Right lung (tissue), 5 donors: ENCODE results near the gene IL3. TPM values are rescaled to one million over a fixed set of nuclear protein-coding genes. Genes with fewer than 3 reads are reported as not detected.
A peak's percentile ranks its signal among the peaks of the same experiment; 100 is the strongest.

Experiments used
- DNase-seq, 2 donors: peaks; one replicate each; pipeline ENCODE4 v3.0.0-alpha.2; 2013
- polyA plus RNA-seq, 5 donors: library from polyadenylated mRNA; unstranded; fragments of 120-200 nt; gene quantifications; one replicate each; pipeline versions ENCODE4 v1.2.1 to v1.2.3, GENCODE V29; 2013; ENCODE audit warnings: inconsistent platforms in 1 of 5, low replicate concordance in 1 of 5; ENCODE audit not compliant: insufficient read length in 5 of 5, insufficient read depth in 1 of 5

Gene IL3
- polyA plus RNA-seq, 5 donors: not detected

DNA sequence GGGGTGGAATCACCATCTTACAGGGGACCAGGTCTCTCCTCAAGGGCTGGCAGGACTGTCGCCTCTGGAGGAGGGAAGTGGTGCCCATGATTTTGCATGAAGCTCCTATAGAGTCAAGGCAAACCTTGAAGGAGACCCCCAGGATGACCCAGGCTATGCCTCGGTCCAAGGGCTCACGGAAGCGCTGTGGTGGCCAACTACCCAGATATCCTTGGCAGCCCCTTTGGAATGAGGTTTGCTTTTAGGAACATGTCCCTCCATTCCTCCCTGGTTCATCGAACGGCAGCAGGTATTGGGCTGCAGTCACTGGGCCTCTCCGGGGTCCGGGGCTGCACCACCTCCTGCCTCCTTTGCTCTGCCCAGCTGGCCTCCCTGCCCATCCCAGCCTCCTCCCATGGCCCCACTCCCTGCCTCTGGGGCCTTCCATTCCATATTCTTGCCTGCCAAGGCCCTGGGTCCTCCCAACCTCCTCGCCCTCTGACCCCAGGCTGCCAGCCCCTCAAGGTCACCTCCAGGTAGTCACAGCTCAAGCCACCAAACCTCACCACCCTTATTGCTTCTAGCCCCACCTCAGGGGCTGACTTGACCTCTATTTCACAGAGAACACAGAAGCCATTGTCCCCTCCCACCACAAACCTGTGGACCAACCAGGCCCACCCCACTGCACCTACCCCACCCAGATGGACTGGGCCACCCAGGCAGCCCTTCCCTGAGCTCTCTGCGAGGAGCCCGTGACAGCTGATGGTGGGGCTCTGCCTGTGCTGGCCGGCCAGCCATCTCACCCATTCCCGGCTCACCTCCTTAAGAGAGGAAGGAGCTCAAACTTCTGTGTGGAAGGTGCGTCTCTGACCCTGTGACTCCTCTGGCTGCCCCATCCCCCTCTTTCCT lies 3.6 kb upstream of the IL3 start:
- DNase-seq: no peak

DNA sequence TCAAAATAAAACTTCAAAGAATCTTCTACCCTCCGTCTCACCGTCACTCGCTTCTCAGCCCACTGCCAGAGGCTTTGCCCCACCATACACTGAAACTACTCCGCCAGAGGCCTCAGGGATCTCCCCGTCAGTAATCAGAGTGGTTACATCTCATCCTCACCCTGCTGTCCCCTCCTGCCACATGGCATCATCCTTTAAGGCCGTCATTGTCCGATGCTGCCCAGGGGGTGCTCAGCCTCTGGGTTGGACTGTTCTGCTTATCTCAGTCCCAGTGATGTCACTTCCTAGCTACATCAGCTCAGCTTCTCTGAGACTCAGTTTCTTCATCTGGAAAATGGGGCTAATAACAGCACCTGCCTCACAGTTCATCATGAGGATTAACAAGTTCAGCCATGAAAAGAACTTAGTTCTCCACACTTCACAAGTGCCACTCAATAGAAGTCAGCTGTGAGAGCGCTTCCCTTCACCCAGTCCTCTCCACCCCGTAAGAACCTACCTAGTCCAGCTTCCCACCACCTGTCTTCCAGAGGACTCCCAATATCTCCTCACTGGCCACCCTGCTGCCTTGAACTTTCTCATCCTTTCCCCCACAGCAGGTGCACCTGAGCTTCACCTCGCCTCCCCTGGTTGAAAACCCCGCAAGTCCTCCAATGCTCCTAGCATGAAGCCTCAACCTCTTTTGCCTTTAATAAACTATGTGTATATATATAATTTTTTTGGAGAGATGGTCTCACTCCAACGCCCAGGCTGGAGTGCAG lies 2.8 kb upstream of the IL3 start:
- no peak for DNase-seq

DNA sequence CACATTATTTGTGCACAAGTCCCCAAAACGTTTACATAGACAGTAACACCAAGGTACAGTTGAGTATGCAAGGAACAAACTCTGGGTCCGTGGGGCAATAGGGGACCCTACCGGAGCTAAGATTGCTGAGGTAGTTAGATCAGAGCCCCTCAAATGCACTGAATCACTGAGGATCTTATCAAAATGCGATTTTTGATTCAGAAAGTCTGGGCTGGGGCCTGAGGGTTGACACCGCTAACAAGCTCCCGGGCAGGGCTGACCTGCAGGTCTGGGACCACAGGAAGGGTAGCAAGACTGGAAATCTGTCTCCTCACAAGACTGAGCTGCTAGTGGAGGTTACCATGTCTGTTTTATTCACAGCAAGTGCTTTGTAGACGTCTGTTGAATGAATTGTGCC lies 1.8 kb upstream of the IL3 start:
- DNase-seq: no peak

DNA sequence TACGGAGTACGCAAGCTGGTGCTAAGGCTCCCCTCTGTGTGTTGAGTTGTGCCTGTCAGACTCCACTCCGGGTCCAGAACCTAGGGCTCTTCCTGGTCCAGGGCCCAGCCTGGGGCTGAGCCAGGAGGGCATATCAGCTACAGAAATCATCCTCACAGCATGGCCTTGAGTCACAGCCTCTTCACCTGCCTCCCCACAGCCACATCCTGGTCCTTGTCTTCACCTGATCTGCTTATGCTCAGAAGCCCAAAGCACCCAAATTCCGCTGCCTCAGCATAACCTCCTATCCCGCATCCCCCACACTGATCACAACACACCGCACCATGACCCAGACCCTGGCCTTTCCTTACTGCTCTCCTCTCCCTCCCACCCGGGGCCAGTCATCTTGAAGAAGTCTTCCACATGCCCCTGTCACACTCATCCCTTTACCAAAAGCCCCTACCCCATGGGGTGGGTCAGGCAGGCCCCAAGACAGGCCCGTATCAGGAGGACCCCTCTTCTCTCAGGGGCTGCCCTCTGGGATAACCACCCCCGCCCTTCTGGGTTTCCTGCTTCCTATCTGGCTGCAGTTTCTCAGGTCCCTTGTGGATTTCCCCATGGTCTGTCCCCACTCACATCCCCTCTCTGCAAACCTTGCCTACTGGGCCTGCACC lies 1.3 kb upstream of the IL3 start:
- DNase-seq: no peak

DNA sequence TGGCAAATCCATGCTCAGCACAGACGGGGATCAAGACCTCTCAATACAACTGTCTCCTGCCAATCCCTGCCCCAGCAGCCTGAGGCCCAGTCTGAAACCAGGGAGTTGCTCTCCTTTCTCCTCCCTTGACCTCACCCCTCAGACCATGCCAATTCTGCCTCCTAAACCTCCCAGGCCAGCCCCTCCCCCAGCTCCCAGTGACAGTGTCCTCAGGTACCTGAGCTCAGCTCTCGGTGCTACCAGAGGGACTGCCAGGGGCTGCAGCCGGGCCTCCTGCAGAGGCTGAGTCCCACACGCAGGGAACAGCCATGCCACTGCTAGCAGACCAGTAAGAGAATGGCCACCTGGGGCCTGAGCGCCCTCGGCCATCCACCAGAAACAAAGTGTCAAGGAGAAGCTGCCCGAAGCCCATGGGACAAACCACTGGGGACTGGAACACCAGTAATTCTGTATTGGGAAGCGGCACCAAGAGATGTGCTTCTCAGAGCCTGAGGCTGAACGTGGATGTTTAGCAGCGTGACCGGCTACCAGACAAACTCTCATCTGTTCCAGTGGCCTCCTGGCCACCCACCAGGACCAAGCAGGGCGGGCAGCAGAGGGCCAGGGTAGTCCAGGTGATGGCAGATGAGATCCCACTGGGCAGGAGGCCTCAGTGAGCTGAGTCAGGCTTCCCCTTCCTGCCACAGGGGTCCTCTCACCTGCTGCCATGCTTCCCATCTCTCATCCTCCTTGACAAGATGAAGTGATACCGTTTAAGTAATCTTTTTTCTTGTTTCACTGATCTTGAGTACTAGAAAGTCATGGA lies 557 bp upstream of the IL3 start:
- DNase-seq: no peak

DNA sequence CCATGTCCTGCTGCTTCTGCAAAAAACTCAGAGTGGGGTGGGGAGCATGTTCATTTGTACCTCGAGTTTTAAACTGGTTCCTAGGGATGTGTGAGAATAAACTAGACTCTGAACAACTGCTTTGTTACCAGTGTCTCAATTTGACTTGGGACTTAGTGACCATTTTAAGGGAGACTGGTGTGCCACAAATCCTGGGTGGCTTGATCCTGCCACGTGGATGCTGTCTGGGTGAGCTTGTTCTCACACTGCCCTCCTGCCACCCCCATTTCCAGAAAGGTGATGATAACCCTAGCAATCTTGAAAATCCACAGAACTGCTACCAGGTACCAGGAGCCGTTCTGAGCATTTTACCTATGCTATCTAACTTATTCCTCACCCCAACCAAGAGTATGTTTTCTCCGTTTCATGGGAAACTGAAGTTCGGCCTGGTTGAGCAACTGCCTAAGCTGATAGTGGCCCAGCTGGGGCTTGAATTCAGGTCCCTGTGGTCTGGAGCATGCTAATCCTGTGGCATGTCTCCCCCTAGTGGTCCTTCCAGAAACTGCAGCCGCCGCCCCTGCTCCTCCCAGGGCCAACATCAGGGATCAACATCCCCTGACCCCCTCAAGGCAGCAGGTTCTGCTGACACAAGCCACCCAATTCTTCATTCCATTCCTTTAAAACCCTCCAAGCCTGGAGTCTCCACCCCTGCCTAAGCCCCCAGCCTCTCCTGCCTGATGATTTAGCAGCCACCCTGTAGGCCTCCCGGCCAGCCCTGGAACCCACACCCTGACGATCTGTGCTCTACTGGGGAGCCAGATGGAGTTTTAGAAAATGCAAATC lies 2.8 kb downstream of the IL3 start:
- peak in 1 of 2 donors; percentile 27 for DNase-seq

DNA sequence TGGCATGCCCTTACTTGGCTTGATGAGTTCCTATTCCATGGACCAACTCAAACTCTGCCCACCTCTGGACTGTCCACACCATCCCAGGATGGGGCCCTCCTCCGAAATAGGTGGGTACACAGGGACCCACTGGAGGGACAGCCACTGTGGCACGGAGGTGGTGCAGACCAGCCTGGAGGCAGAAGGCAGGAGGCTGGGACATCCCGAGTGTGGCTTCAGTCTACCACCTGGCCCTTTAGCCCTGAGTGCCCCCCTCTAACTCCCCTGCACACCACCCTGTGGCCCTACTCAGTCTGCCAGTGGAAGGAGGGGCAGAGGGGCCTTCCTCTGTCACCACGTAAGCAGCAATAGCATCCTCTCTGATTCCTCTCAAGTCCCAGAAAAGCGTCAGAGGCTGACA lies 3.7 kb downstream of the IL3 start:
- DNase-seq: no peak

DNA sequence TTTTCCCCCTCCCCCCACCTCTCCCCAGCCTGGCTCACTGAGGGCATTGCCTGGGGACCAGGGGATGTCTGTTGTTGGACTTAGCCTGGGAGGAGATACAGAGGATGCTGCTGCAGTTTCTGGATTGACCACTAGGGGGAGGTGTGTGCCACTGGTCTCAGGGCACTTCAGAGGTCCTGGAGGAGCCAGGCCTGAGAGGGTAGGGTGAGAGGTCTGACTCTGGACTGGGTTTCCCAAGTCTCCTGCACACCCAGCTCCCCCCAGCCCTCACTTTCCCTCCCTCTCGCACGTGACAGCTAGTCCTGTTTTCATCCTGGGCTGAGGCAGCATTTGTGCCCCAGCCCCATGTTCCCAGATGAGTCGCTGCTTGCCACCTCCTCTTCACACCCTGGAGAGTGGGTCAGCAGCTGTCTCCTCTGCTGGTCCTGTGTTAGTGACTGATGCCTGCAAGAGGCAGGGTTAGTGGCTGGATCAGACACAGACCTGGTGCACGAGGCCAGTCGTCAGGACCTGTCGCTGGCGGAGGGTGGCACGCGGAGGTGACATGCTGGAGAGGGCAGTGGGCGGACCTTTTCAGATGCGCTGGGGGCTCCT lies 4.4 kb downstream of the IL3 start:
- DNase-seq: peak in 1 of 2 donors; percentile 48

DNA sequence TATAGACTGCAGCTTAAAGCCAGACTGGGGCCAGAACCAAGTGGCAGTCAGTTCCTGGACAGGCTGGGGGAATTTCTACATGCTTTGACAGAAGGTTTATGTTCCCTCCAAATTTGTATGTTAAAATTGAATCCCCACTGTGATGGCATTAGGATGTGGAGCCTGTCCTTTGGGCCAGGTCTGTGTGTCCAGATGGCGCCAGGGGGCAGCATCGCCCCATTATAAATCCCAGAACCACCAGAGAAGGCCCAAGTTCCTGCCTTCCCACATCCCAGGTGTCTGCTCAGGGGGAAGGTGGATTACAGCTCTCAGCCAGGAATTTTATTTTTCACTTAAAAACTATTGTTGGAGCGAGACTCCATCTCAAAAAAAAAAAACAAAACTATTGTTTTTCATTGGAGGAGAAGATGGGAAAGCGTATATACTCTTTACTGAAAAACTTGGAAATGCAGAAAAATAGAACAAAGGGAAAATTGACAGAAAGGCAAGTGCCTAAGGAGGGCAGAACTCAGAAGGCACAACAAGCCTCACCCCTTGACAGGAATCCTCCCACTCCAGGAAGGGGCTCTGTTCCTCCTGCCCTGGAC lies 5.0 kb downstream of the IL3 start:
- DNase-seq: peak in 1 of 2 donors; percentile 52

DNA sequence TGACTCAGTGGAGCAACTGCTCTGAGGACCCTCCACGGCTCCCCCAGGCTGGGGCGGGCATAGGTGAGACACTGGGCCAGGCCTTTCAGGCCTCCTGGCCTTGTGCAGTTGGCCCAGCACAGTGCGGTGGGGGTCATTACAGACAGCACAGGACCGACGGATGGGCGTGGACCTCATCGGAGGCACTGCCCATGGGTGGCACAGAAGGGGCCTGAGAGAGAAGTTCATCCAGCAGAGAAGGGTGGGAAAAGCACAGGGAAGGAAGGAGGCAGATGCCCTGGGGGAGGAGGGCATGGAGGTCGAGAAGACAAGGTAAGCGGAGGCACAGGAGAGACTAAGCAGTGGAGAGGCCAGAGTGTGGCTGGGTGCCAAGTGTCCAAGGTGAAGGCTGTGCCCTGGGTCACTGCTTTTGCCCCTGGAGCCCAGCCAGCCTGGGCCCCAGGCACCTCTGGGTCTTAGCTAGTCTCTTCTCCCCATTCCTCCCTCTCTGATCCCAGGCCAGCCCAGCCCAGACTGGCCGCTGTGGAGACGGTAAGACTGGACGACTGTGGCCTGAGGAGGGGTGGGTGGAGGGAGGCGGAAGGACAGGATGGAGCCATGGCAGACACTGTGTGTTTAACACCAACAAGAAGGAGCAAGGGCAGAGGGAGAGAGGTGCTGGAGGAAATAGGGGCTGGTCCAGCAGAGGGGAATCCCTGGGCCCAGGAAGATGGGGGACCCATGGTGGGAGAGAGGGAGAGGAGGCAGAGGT lies 5.7 kb downstream of the IL3 start:
- no peak for DNase-seq

DNA sequence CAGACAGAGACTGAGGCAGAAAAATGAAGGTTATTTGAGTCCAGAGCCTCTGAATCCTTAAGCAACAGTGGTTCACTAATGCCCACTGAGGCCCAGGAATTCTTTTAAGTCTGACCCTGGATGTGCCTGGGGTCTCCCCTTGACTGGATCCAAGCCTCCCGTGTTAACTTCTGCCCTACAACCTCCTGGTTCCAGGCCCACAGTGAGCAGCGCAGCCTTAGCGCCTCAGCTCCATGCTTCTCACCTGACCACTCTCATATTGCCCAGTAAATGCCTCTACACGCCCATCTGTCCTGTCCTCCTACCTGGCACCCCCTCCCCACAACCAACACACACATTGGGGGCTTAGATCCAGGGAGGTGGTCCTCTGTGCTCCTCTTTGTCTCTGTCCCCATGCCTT lies 6.4 kb downstream of the IL3 start:
- DNase-seq: no peak

DNA sequence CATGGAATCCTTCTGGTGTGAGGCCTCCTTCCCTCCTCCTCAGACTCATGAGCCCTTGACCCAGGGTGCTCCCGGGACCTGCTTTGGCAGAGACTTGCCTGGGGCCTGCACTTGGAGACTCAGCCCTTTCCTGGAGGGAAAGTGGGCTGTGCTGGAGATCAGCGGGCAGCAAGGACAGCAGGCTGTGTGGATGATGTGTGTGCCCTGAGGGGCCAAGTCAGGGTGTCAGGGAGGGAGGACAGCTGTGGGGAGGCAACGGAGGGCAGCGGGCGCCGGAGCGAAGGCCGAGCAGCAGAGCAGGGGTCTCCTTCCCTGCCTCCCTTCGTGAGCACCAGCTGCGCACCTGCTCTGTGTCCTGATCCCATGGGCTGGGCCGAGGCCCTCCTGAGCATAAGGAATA lies 7.0 kb downstream of the IL3 start:
- no peak for DNase-seq

DNA sequence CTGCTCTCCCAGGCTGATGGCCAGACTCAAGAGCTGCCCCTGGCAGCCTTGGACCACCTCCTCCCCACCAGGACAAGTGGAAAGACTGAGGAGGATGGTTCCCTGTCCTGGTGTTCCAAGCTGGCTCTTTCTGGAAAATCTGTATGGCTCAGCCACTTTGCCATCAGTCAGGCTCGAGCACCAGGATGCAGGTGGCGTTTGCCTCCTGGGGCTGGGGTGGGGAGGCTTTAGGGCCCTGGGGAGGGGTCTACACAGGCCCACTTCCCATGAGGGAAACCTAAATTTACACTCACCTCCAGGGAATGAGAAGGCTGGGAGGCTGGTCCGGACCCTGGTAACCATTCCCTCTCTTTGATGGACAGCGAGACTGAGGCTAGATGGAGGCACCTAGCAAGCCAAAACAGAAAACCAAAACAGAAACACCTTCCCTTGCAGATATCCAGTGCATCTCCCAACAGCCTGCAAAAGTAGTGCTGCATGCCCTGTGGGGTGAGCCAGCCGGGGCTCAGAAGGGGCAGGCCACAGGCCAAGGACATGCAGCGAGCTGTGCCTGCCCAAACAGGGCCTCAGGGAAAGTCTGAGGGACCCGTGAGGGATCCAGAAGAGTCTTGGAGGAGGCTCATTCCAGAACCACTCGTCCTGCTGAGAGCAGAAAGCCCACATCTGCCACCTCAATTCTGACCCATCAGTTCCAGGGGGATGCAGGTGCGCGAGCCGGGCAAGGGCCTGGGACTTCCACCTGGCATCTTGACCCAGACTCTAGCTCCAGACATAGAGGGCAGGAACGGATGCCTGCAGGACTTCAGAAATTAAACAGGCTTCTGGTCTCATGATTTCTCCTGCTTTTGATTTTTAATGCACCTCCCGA lies 7.7 kb downstream of the IL3 start:
- DNase-seq: no peak

DNA sequence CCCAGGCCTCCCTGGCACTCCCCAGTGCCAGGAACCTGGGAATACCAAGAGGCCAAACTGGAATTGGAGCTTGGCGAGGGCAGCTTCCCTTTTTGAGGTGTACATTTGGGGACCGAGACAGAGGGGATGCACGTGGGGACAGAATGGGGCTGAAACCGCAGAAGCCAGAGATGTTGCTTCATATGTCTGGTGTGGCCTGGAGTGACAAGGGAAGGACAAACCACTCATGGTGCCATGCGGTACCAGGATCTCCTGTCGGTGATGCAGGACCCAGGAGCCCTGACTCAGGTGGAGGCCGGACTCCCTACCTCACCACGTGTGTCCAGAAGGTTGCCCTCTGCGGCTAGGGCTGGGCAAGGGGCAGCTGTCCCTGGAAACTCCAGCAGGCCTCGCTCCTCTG lies 9.1 kb downstream of the IL3 start:
- DNase-seq: no peak

DNA sequence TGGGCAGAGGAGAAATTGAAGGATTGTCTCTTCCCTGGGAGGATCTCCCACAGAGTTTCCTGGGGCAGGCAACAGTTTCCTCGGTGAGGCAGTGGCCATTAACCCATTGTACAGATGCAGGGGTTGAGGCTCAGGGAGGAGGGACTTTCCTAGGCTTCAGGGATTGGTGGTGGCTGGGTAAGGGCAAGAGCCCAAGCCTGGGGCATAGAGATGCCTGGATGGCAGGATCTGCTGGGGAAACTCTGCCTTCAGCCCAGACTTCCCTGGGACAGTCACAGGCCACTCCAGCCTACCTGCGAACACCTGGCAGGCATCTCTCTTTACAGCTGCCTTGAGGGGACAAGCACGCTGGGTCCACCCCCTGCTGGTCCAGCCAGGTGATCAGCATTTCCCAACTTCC lies 9.5 kb downstream of the IL3 start:
- no peak for DNase-seq

DNA sequence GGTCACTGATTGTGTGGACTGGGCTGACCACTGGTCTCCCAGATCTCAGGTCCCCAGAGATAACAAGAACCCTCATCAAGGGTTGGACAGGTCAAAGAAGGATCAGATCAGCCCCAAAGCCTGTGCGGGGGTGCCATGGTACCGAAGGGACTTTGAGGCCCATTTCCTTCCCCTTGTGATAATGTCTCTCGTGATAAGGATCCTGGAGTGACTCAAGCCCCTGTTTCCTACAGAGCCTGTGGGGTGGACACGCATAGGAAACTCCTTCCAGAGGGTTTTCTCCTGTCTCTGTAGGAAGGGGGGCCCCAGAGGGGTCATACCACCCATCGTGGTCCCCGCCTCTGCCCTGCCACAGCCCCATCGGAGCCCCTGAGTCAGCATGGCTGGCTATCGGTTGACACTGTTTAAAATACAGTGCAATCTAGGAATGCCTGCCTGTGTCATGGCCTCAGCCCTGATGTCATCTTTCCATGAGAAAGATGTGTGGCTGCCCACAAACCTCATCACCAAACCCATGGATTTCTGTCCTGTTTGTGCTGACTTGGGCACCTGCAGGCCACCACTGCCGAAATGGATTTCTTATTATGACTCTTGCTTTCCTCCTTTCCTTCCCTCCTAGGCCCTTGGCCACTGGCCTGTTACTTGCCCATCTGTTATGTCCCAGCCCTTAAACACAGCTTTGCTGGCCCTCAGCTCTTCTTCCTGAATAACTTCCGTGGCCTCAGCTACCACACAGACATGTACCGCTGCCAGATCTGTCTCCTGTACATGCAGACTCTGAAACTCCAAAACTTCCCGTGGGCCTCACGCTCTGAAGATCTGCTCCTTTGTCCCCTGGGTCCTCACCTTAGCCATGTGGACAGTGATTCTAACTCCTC lies 10.2 kb downstream of the IL3 start:
- DNase-seq: no peak

DNA sequence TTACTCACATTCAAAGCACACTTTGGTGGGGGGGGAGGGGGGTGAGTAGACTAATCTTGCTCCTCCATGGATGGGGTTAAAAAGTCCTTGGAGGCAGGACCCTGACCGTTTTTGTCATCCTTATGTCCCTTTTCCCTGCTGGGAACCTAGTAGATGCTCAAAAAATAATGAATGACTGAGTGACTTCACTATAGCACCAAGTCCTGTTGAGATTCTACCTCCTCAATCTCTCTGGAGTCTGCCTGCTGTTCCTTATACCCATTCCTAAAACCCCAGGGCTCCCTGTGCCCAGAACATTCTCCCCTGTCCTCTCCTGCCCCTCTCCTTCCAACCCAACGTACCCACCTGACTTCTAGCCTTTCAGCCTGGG lies 10.9 kb downstream of the IL3 start:
- DNase-seq: no peak
